Mesothelial cell of epicardium (in vitro differentiated cells): ENCODE results near the gene SUN3. TPM values are rescaled to one million over a fixed set of nuclear protein-coding genes. Genes with fewer than 3 reads are reported as not detected.

Experiments used
- DNase-seq, 2 experiments: peaks; one replicate each; pipeline ENCODE4 v3.0.0; 2021; ENCODE audit warnings: low spot score in 2 of 2; ENCODE audit not compliant: unreplicated experiment in 2 of 2
- H3K27ac Mint-ChIP-seq: 2 replicates; pipeline ENCODE4 v1.8.0; 2021; ENCODE audit warnings: mixed read lengths
- H3K27me3 Mint-ChIP-seq: 2 replicates; pipeline ENCODE4 v1.8.0; 2021; ENCODE audit warnings: low read depth, mixed read lengths
- H3K36me3 Mint-ChIP-seq: 2 replicates; pipeline ENCODE4 v1.8.0; 2021; ENCODE audit warnings: mixed read lengths
- H3K4me1 Mint-ChIP-seq: 2 replicates; pipeline ENCODE4 v1.8.0; 2021; ENCODE audit warnings: mixed read lengths
- H3K4me3 Mint-ChIP-seq: 2 replicates; pipeline ENCODE4 v1.8.0; 2021; ENCODE audit warnings: mild to moderate bottlenecking, moderate library complexity, mixed read lengths
- H3K9me3 Mint-ChIP-seq: 2 replicates; pipeline ENCODE4 v1.8.0; 2021; ENCODE audit warnings: mixed read lengths
- CTCF ChIP-seq: fragments of 200-600 bp; sonication (generic); IDR thresholded peaks from one replicate; pipeline ENCODE4 v1.5.0; 2021; ENCODE audit warnings: antibody characterized with exemption; ENCODE audit not compliant: unreplicated experiment
- total RNA-seq: library from RNA; stranded (reverse); gene quantifications from 3 replicates; pipeline ENCODE4 v1.2.1, GENCODE V29; 2021

The SUN3 gene
- total RNA-seq, 1 donor from 2014 or later, result not detected

DNA sequence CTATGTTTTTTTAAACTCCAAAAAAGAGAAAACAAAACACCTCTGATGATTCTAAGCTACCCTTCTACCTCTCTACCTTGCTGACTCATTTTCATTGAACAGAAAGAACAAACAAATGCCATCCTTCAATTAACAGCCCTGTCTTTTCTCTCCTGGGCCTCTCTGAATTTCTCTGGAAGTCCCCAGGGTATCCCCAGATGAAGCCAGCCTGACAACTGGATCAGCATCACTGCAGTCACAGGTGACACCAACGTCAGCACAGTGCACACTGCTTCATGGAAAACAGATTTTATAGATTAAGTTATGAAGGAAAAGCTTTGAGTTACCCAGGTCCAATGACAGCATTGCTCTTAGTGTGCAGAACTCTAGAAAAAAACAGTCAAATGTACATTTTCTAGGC, 55.2 kb downstream of the SUN3 start:
- DNase-seq, result no peak
- H3K9me3 Mint-ChIP-seq, result no peaks in the 10 kb centered on the region
- H3K27me3 Mint-ChIP-seq, result no peaks in the 10 kb centered on the region
- H3K36me3 Mint-ChIP-seq, result peaks cover 40% of the 10 kb centered on the region
- H3K27ac Mint-ChIP-seq, result no peak overlapping the region
- no peak for TF ChIP-seq CTCF
- no peak overlapping the region for H3K4me3 Mint-ChIP-seq
- H3K4me1 Mint-ChIP-seq, result peaks cover 26% of the 10 kb centered on the region

GRCh38 chr7:47970761-47971160, 58.1 kb downstream of the SUN3 start:
- H3K36me3 Mint-ChIP-seq, result peaks cover 47% of the 10 kb centered on the region
- no peaks in the 10 kb centered on the region for H3K27me3 Mint-ChIP-seq
- no peak for DNase-seq
- H3K9me3 Mint-ChIP-seq, result no peaks in the 10 kb centered on the region
- peaks cover 19% of the 10 kb centered on the region for H3K4me1 Mint-ChIP-seq
- peak overlapping the region; percentile 78 for H3K27ac Mint-ChIP-seq
- no peak for TF ChIP-seq CTCF
- H3K4me3 Mint-ChIP-seq, result no peak overlapping the region

DNA sequence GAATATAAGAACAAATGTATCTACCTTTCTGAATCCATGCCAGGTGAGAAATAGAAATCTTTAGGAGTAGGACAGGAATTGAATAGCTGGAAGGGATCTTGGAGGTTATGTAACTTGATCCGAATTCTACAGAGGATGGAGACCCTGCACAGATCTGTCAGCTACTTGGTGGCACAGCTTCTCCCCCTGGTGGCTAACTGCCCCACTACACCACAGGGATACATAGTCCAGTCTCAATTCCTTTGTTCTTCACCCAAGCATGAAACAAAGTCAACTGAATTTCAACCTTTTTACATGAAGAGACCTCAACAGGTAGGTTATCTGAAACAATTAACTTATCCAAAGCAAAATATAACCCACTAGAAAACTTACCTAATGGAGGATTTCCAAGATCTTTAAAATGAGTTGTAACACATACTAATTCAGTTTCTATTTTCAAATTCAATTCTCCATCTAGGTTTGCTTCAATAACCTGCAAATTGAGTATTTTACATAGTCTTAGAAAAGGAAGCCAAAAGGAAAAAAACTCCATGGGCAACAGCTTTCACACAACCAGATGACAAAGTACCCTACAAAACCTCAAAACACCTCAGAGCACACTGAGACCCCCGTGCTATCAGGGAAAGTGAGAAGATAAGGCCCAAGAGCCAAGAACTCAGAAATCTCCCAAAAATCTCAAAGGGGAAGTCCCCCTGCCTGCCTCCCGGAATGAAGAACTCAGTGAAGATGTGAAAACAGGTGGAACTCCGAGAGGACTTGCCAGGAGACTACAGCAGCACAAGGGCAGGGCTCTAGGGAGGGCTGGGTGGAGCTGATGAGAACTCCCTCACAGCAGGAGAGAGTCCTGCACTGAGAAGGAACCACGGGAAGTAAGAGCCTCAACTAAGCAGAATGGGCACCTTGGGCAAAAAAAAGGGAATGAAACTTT, 59.8 kb downstream of the SUN3 start:
- peak; percentile 89 for TF ChIP-seq CTCF
- peaks cover 19% of the 10 kb centered on the region for H3K4me1 Mint-ChIP-seq
- H3K4me3 Mint-ChIP-seq, result no peak overlapping the region
- peak overlapping the region; percentile 59 for H3K27ac Mint-ChIP-seq
- DNase-seq, result peak; percentile 45 to 82
- no peaks in the 10 kb centered on the region for H3K27me3 Mint-ChIP-seq
- no peaks in the 10 kb centered on the region for H3K9me3 Mint-ChIP-seq
- peaks cover 55% of the 10 kb centered on the region for H3K36me3 Mint-ChIP-seq

- Mint-ChIP-seq H3K27ac (no peak overlapping the region), H3K9me3 (no peaks in the 10 kb centered on the region), H3K27me3 (no peaks in the 10 kb centered on the region), H3K4me1 (peaks cover 19% of the 10 kb centered on the region), H3K4me3 (no peak overlapping the region), H3K36me3 (peaks cover 52% of the 10 kb centered on the region)
- no peak for TF ChIP-seq CTCF
- DNase-seq, result no peak
These were observed 61.2 kb downstream of the SUN3 start for GRCh38 chr7:47967708-47968107.

DNA sequence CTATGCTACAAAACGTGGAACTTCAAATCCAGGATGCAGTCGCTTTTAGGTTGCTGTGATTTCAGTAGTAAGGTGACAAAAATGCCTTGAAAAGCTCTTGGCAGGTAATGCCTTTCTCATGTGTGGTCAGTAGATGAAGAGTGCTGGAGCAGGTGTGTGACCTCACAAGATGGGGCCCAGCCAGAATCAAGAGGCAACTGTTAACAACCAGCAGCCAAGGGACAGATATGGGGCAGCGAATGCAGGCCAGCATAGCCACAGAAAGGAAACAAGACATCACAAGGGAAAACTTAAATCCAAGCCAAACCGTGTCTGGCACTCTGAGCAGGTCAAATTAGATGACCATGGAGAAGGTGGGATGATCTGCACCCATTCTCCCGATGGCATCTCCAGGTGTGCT, 61.8 kb downstream of the SUN3 start:
- no peaks in the 10 kb centered on the region for H3K27me3 Mint-ChIP-seq
- H3K27ac Mint-ChIP-seq, result no peak overlapping the region
- H3K36me3 Mint-ChIP-seq, result peaks cover 52% of the 10 kb centered on the region
- no peak for TF ChIP-seq CTCF
- H3K4me3 Mint-ChIP-seq, result no peak overlapping the region
- peaks cover 19% of the 10 kb centered on the region for H3K4me1 Mint-ChIP-seq
- DNase-seq, result no peak
- H3K9me3 Mint-ChIP-seq, result no peaks in the 10 kb centered on the region
